MM.1S (cell line): ENCODE results near the gene LRRK1.

ENCODE experiments used
- DNase-seq: peaks from one replicate; pipeline ENCODE4 v3.0.0-alpha.2; 2015
- H2AFZ ChIP-seq: fragments of 300-600 bp; sonication (generic); 2 replicates; pipeline ENCODE4 v1.6.0; 2016; ENCODE audit warnings: antibody characterized with exemption, low read length
- H3F3A ChIP-seq: fragments of 300-600 bp; sonication (generic); 2 replicates; pipeline ENCODE4 v1.6.1; 2016; ENCODE audit warnings: mild to moderate bottlenecking, antibody characterized with exemption, low read length, moderate library complexity, mixed read lengths; ENCODE audit not compliant: insufficient read depth
- H3K27ac ChIP-seq: fragments of 300-600 bp; sonication (generic); 2 replicates; pipeline ENCODE4 v1.5.1; 2016; ENCODE audit warnings: mild to moderate bottlenecking, low read length
- H3K27me3 ChIP-seq: fragments of 300-600 bp; sonication (generic); replicated peaks from 2 replicates; pipeline ENCODE4 v1.6.0; 2016; ENCODE audit warnings: low read length; ENCODE audit not compliant: insufficient read depth
- H3K36me3 ChIP-seq: fragments of 300-600 bp; sonication (generic); replicated peaks from 2 replicates; pipeline ENCODE4 v1.6.1; 2016; ENCODE audit warnings: mild to moderate bottlenecking, low read length, mixed read lengths; ENCODE audit not compliant: insufficient read depth
- H3K4me1 ChIP-seq: fragments of 300-600 bp; sonication (generic); 2 replicates; pipeline ENCODE4 v1.6.1; 2016; ENCODE audit warnings: low read length, mixed read lengths
- H3K4me2 ChIP-seq: fragments of 300-600 bp; sonication (generic); 2 replicates; pipeline ENCODE4 v1.6.0; 2016; ENCODE audit warnings: low read depth, low read length
- H3K4me3 ChIP-seq: fragments of 300-600 bp; sonication (generic); 2 replicates; pipeline ENCODE4 v1.5.1; 2016; ENCODE audit warnings: low read length, mixed read lengths
- H3K79me2 ChIP-seq: fragments of 300-600 bp; sonication (generic); 2 replicates; pipeline ENCODE4 v1.6.1; 2016; ENCODE audit warnings: mixed run types, low read length, mixed read lengths
- H3K9ac ChIP-seq: fragments of 300-600 bp; sonication (generic); 2 replicates; pipeline ENCODE4 v1.6.1; 2016; ENCODE audit warnings: low read length, mixed read lengths
- H3K9me2 ChIP-seq: fragments of 300-600 bp; sonication (generic); replicated peaks from 2 replicates; pipeline ENCODE4 v1.6.1; 2016; ENCODE audit warnings: mild to moderate bottlenecking, low read length, mixed read lengths; ENCODE audit not compliant: insufficient read depth
- H3K9me3 ChIP-seq: fragments of 300-600 bp; sonication (generic); replicated peaks from 2 replicates; pipeline ENCODE4 v1.6.1; 2016; ENCODE audit warnings: mild to moderate bottlenecking, low read length, mixed read lengths; ENCODE audit not compliant: insufficient read depth
- H4K20me1 ChIP-seq: fragments of 300-600 bp; sonication (generic); 2 replicates; pipeline ENCODE4 v1.6.1; 2016; ENCODE audit warnings: mild to moderate bottlenecking, low read length, moderate library complexity, mixed read lengths; ENCODE audit not compliant: insufficient read depth
- CTCF ChIP-seq: fragments of 300-600 bp; sonication (generic); IDR thresholded peaks from 2 replicates; pipeline ENCODE4 v1.5.1; 2016; ENCODE audit warnings: antibody characterized with exemption, low read length, mixed read lengths
- EZH2 ChIP-seq: fragments of 300-600 bp; sonication (generic); optimal IDR thresholded peaks from 2 replicates; pipeline ENCODE3; 2017; ENCODE audit warnings: low read depth, mild to moderate bottlenecking, antibody characterized with exemption, low read length, mixed read lengths
- EZH2phosphoT487 ChIP-seq: fragments of 300-600 bp; sonication (generic); IDR thresholded peaks from 2 replicates; pipeline ENCODE4 v1.6.1; 2018; ENCODE audit warnings: antibody characterized with exemption, low read length

LRRK1 gene

GRCh38 chr15:100934166-100934565 is 15.0 kb downstream of the LRRK1 start:
- no peak for TF ChIP-seq EZH2
- no peak for TF ChIP-seq CTCF
- TF ChIP-seq EZH2phosphoT487, result no peak
- DNase-seq, result no peak
- H3F3A ChIP-seq, result peaks cover 9% of the 10 kb centered on the region; the same call in 1 of the 2 replicates
- H3K27ac ChIP-seq, result no peak overlapping the region
- no peaks in the 10 kb centered on the region for H3K9me3 ChIP-seq
- H3K9me2 ChIP-seq, result no peaks in the 10 kb centered on the region
- no peak overlapping the region for H3K4me3 ChIP-seq
- H3K4me2 ChIP-seq, result no peak overlapping the region
- no peak overlapping the region for H3K9ac ChIP-seq
- H2AFZ ChIP-seq, result no peak overlapping the region
- H3K79me2 ChIP-seq, result peaks cover 59% of the 10 kb centered on the region
- no peaks in the 10 kb centered on the region for H3K36me3 ChIP-seq
- H4K20me1 ChIP-seq, result no peaks in the 10 kb centered on the region
- no peaks in the 10 kb centered on the region for H3K27me3 ChIP-seq
- H3K4me1 ChIP-seq, result peaks cover 35% of the 10 kb centered on the region

GRCh38 chr15:100934726-100935125 is 15.6 kb downstream of the LRRK1 start:
- DNase-seq, result no peak
- H3K79me2 ChIP-seq, result peaks cover 58% of the 10 kb centered on the region
- H3K9ac ChIP-seq, result no peak overlapping the region

GRCh38 chr15:100937171-100937570 is 18.0 kb downstream of the LRRK1 start:
- Histone ChIP-seq H3K9me2 (no peaks in the 10 kb centered on the region), H2AFZ (no peak overlapping the region), H3K4me3 (no peak overlapping the region), H3K9me3 (no peaks in the 10 kb centered on the region), H3K79me2 (peaks cover 75% of the 10 kb centered on the region), H3K9ac (no peak overlapping the region), H3K27ac (no peak overlapping the region), H3K4me1 (peaks cover 13% of the 10 kb centered on the region; the same call in 1 of the 2 replicates), H3K27me3 (no peaks in the 10 kb centered on the region), H3F3A (no peaks in the 10 kb centered on the region), H3K4me2 (no peak overlapping the region), H4K20me1 (no peaks in the 10 kb centered on the region), H3K36me3 (no peaks in the 10 kb centered on the region)
- no peak for DNase-seq
- TF ChIP-seq EZH2 (no peak), CTCF (no peak), EZH2phosphoT487 (no peak)

More at GRCh38 chr15:100934726-100935125, 15.6 kb downstream of the LRRK1 start:
- no peak overlapping the region for H3K4me3 ChIP-seq
- no peak overlapping the region for H2AFZ ChIP-seq
- no peak overlapping the region for H3K4me2 ChIP-seq
- H3K27me3 ChIP-seq, result no peaks in the 10 kb centered on the region
- H3K27ac ChIP-seq, result no peak overlapping the region
- H3K4me1 ChIP-seq, result peaks cover 30% of the 10 kb centered on the region
- H4K20me1 ChIP-seq, result no peaks in the 10 kb centered on the region
- H3K9me3 ChIP-seq, result no peaks in the 10 kb centered on the region
- H3K36me3 ChIP-seq, result no peaks in the 10 kb centered on the region
- H3K9me2 ChIP-seq, result no peaks in the 10 kb centered on the region
- peaks cover 7% of the 10 kb centered on the region; the same call in 1 of the 2 replicates for H3F3A ChIP-seq
- no peak for TF ChIP-seq EZH2
- TF ChIP-seq EZH2phosphoT487, result no peak
- no peak; the same call in 1 of the 2 replicates for TF ChIP-seq CTCF
